BLaER1 treated with 17β-estradiol and CSF1 and Interleukin-3, amounts not matched to agents 10 nM and 100 nM (cell line): Measurements from ENCODE around the gene PGM2L1.
A peak's percentile ranks its signal among the peaks of the same experiment; 100 is the strongest.

ENCODE experiments used
- H3K27ac ChIP-seq, 11 experiments: shearing (Covaris generic); formaldehyde crosslinking; 2 replicates each; pipeline ENCODE4 v1.8.1; 2022
- H3K27me3 ChIP-seq, 11 experiments: shearing (Covaris generic); formaldehyde crosslinking; 2 replicates each; pipeline ENCODE4 v1.8.1; 2022
- H3K36me3 ChIP-seq, 11 experiments: shearing (Covaris generic); formaldehyde crosslinking; 2 replicates each; pipeline ENCODE4 v1.8.1; 2022
- H3K4me1 ChIP-seq, 10 experiments: shearing (Covaris generic); formaldehyde crosslinking; 2 replicates each; pipeline ENCODE4 v1.8.1; 2022
- H3K4me2 ChIP-seq, 11 experiments: shearing (Covaris generic); formaldehyde crosslinking; 2 replicates each; pipeline ENCODE4 v1.8.1; 2022
- H3K4me3 ChIP-seq, 10 experiments: shearing (Covaris generic); formaldehyde crosslinking; 2 replicates each; pipeline ENCODE4 v1.8.1; 2022
- H3K9ac ChIP-seq, 11 experiments: shearing (Covaris generic); formaldehyde crosslinking; 2 replicates each; pipeline ENCODE4 v1.8.1; 2022
- H3K9me3 ChIP-seq, 11 experiments: shearing (Covaris generic); formaldehyde crosslinking; replicated peaks in 1 of 11; 2 replicates each; pipeline ENCODE4 v1.8.1; 2022
- H4K20me1 ChIP-seq, 11 experiments: shearing (Covaris generic); formaldehyde crosslinking; 2 replicates each; pipeline ENCODE4 v1.8.1; 2022
- Cebpa-rat ChIP-seq, 11 experiments: shearing (Covaris generic); IDR thresholded peaks; 2 replicates each; pipeline ENCODE4 v1.8.1; 2022

The PGM2L1 gene

DNA sequence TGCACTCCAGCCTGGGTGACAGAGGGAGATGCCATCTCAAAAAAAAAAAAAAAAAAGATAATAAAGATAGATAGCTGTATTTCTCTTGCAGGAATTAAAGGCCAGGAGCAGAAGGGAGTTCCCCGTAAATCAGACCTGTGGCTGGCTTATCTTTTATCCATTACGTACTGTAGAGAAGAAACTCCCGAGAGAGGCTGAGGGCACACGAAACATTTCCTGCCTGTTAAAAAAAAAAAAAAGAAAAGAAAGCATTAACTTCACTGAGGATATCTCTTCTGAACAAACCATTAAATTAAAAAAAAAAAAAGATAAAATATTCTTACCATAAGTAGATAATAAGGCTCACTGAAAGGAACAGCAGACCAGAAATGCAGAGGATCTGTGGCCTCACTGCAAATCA lies 109.3 kb downstream of the PGM2L1 start:
- Histone ChIP-seq H3K9ac (no peak overlapping the region), H3K27me3 (no peaks in the 10 kb centered on the region), H3K9me3 (no peaks in the 10 kb centered on the region), H3K36me3 (no peaks in the 10 kb centered on the region), H3K4me3 (no peak overlapping the region), H3K27ac (no peak overlapping the region; a peak in 1 of 22 replicates), H4K20me1 (no peaks in the 10 kb centered on the region), H3K4me1 (peaks cover 0 to 10% (median 5%) of the 10 kb centered on the region in 10 experiments; a peak in 10 of 20 replicates), H3K4me2 (peak overlapping the region in 2 of 11 experiments; percentile 30 to 57; a peak in 2 of 22 replicates)
- TF ChIP-seq Cebpa-rat (IDR thresholded peaks at IDR 0.05), result no peak

DNA sequence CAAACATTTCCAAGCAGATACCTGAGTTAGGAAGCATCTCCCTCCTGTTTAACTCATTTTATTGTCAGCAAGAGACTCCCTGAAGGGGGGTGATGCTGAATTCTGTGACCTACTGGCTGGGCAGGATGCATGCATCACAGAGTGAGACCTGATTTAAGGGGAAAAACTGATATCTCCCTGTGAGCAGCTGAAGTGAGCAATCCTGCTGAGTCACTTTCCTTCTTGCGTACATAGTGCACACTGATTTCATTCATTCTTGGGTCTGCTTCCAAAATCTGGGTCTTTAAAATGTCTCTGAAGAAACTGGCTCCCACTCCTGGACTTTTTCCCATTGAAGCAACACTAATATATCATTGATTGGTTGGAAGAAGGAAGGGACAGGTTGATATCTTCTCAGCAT lies 110.1 kb downstream of the PGM2L1 start:
- Histone ChIP-seq H3K27ac (no peak overlapping the region; a peak in 1 of 22 replicates), H3K9me3 (no peaks in the 10 kb centered on the region), H3K4me1 (peaks cover 0 to 10% (median 5%) of the 10 kb centered on the region in 10 experiments; a peak in 10 of 20 replicates), H3K9ac (no peak overlapping the region), H3K27me3 (no peaks in the 10 kb centered on the region), H3K4me3 (no peak overlapping the region), H3K36me3 (no peaks in the 10 kb centered on the region), H4K20me1 (no peaks in the 10 kb centered on the region), H3K4me2 (peak overlapping the region in 6 of 11 experiments; percentile 1 to 57 (median 29); a peak in 7 of 22 replicates)
- TF ChIP-seq Cebpa-rat (IDR thresholded peaks at IDR 0.05), result no peak

- Histone ChIP-seq H3K4me1 (peaks cover 0 to 10% (median 5%) of the 10 kb centered on the region in 10 experiments; a peak in 10 of 20 replicates), H3K9me3 (peaks cover 0 to 5% (median 4%) of the 10 kb centered on the region in 11 experiments; a peak in 3 of 22 replicates), H4K20me1 (no peaks in the 10 kb centered on the region), H3K4me2 (no peak overlapping the region), H3K27me3 (no peaks in the 10 kb centered on the region), H3K9ac (no peak overlapping the region), H3K36me3 (no peaks in the 10 kb centered on the region), H3K4me3 (no peak overlapping the region), H3K27ac (no peak overlapping the region)
- TF ChIP-seq Cebpa-rat (IDR thresholded peaks at IDR 0.05), result no peak
Observed at GRCh38 chr11:74284466-74284865, 113.8 kb downstream of the PGM2L1 start.

DNA sequence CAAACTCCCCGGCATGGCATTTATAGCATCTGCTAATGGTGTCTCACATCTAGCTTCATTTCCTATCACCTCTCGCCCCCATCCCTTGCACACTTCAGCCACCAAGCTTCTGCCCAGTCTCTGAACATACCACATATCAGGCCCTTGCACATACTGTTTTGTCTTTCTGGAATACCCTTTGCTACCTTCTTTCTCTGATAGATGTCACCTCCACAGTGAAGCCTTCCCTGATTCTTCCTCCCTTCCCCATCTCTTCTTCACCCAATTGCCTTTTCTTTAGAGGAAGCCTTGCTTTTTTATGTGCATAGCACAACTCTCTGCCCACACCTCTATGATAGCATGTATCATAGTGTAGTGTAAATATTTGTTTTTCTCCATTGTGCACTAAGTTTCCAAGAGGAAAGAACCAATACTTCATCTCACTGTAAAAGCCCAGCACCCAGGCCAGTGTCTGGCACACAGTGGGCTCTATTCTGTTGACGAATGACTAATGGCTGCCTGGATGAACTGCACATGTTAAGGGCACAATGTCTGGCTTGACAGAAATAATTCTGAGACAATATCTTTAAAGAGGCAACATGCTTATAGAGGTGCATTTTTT lies 114.6 kb downstream of the PGM2L1 start:
- no peak for TF ChIP-seq Cebpa-rat (IDR thresholded peaks at IDR 0.05)
- Histone ChIP-seq H3K27ac (no peak overlapping the region), H3K4me1 (peaks cover 0 to 10% (median 4%) of the 10 kb centered on the region in 10 experiments; a peak in 10 of 20 replicates), H4K20me1 (no peaks in the 10 kb centered on the region), H3K9ac (no peak overlapping the region), H3K4me2 (no peak overlapping the region), H3K9me3 (peaks cover 0 to 5% (median 4%) of the 10 kb centered on the region in 11 experiments; a peak in 3 of 22 replicates), H3K36me3 (no peaks in the 10 kb centered on the region), H3K4me3 (no peak overlapping the region), H3K27me3 (no peaks in the 10 kb centered on the region)

DNA sequence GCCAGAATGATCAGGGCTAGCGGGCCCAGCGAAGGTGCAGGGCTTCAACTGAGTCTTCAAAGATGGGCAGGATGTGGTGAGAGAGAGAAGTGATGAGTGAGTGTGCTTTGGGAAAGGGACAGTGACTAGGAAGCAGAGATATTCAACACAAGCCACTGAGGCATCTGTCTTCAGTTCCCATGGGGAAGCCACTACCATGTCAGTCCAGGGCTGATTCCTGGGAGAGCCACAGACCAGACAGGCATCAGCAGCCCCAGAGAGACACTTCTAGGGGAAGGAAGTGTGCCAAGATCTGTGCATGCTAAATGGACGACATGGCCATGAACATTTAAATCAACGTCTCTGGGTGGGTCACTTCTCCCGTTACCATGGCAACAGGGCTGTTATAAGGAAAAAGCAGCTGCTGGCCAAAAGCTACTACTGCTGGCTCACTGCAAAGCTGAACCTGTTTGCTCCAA lies 115.3 kb downstream of the PGM2L1 start:
- Histone ChIP-seq H3K9me3 (peaks cover 0 to 5% (median 4%) of the 10 kb centered on the region in 11 experiments; a peak in 3 of 22 replicates), H3K27me3 (no peaks in the 10 kb centered on the region), H3K4me3 (no peak overlapping the region), H3K36me3 (no peaks in the 10 kb centered on the region), H3K27ac (no peak overlapping the region), H3K4me2 (no peak overlapping the region), H3K9ac (no peak overlapping the region), H3K4me1 (peaks cover 0 to 4% (median 0%) of the 10 kb centered on the region in 10 experiments; a peak in 7 of 20 replicates), H4K20me1 (no peaks in the 10 kb centered on the region)
- TF ChIP-seq Cebpa-rat (IDR thresholded peaks at IDR 0.05), result no peak

- no peak overlapping the region for H3K4me3 ChIP-seq
- no peaks in the 10 kb centered on the region for H3K36me3 ChIP-seq
- H3K27me3 ChIP-seq, result no peaks in the 10 kb centered on the region
- H3K27ac ChIP-seq, result no peak overlapping the region
- no peak overlapping the region for H3K4me2 ChIP-seq
- H3K9ac ChIP-seq, result no peak overlapping the region
- no peak for TF ChIP-seq Cebpa-rat (IDR thresholded peaks at IDR 0.05)
- no peaks in the 10 kb centered on the region for H3K4me1 ChIP-seq
- H4K20me1 ChIP-seq, result no peaks in the 10 kb centered on the region
- H3K9me3 ChIP-seq, result peaks cover 0 to 5% (median 4%) of the 10 kb centered on the region in 11 experiments; a peak in 3 of 22 replicates
Observed at GRCh38 chr11:74282421-74282820, 115.8 kb downstream of the PGM2L1 start.

- no peak for TF ChIP-seq Cebpa-rat (IDR thresholded peaks at IDR 0.05)
- Histone ChIP-seq H4K20me1 (no peaks in the 10 kb centered on the region), H3K27ac (no peak overlapping the region), H3K4me2 (no peak overlapping the region), H3K36me3 (no peaks in the 10 kb centered on the region), H3K4me1 (no peaks in the 10 kb centered on the region), H3K4me3 (no peak overlapping the region), H3K9me3 (peaks cover 0 to 5% (median 4%) of the 10 kb centered on the region in 11 experiments; a peak in 3 of 22 replicates), H3K9ac (no peak overlapping the region), H3K27me3 (no peaks in the 10 kb centered on the region)
Observed at GRCh38 chr11:74280494-74280893, 117.7 kb downstream of the PGM2L1 start.
